ENCODE measurements around the gene ZCWPW1. TPM values are rescaled to one million over a fixed set of nuclear protein-coding genes. Genes with fewer than 3 reads are reported as not detected.

Gene ZCWPW1
- total RNA-seq, 2 donors from 2014 or later = 1.1 to 1.3 TPM

DNA sequence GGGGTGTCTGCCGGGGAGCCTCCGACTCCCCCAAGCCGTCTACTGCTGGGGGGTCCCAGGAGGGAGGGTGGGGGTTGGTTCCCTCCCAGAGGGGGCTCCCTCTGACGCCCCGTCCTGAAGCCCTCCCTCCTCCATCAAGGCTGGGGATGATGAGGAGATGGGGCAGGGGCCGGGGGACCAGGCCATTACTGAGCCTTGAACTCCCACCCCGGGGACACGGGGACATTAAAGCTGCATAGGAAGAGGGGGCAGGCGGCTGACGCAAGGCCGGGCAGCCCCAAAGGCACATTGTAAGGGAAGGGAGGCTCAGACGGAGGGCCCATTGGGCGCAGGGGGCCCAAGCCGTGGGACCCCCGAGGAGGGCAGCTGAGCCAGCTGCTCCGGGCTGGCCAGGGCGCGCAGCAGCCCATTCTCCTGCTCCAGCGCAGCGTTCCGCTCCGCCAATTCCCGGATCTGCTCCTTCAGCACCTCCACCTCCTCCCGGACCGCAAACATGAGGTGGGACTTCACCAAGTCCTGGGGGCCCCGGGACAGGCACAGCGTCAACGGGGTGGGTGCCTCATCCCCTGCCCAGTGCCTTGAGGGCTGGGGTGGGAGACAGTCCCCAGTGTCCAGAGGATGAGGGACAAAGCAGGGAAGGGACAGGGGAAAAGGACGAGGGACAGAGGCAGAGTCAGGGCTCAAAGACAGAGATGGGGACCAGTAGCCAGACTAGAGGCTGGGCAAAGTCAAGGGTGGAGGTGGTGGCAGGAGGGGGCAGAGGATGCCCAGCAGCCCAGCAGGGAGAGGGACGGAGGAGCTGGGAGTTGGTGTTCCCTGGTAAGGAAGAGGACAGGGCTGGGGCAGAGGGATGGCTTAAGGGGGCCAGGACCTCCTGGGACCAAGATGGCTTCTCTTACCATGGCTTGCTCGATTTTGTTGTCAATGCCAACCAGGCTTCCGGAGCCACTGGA, 38.4 kb upstream of the ZCWPW1 start:
- Histone ChIP-seq H3K4me1 (peaks cover 4% of the 10 kb centered on the region), H3K9ac (ENCODE audit: low read depth in 2 of 2, low read length in 2 of 2) (no peak overlapping the region), H3K4me3 (no peak overlapping the region), H3K9me3 (no peaks in the 10 kb centered on the region), H3K27ac (no peak overlapping the region), H3K27me3 (no peaks in the 10 kb centered on the region), H3K36me3 (peaks cover 6% of the 10 kb centered on the region)
- TF ChIP-seq, protein P1, sequence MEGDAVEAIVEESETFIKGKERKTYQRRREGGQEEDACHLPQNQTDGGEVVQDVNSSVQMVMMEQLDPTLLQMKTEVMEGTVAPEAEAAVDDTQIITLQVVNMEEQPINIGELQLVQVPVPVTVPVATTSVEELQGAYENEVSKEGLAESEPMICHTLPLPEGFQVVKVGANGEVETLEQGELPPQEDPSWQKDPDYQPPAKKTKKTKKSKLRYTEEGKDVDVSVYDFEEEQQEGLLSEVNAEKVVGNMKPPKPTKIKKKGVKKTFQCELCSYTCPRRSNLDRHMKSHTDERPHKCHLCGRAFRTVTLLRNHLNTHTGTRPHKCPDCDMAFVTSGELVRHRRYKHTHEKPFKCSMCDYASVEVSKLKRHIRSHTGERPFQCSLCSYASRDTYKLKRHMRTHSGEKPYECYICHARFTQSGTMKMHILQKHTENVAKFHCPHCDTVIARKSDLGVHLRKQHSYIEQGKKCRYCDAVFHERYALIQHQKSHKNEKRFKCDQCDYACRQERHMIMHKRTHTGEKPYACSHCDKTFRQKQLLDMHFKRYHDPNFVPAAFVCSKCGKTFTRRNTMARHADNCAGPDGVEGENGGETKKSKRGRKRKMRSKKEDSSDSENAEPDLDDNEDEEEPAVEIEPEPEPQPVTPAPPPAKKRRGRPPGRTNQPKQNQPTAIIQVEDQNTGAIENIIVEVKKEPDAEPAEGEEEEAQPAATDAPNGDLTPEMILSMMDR (IDR thresholded peaks at IDR 0.05) = no peak
- intact Hi-C loops (cut with DNase I) = loop anchor here (5.0 kb wide), 1 partner anchor 225 kb away; the partner anchor contains the start of gene GIGYF1
- no peak for DNase-seq

DNA sequence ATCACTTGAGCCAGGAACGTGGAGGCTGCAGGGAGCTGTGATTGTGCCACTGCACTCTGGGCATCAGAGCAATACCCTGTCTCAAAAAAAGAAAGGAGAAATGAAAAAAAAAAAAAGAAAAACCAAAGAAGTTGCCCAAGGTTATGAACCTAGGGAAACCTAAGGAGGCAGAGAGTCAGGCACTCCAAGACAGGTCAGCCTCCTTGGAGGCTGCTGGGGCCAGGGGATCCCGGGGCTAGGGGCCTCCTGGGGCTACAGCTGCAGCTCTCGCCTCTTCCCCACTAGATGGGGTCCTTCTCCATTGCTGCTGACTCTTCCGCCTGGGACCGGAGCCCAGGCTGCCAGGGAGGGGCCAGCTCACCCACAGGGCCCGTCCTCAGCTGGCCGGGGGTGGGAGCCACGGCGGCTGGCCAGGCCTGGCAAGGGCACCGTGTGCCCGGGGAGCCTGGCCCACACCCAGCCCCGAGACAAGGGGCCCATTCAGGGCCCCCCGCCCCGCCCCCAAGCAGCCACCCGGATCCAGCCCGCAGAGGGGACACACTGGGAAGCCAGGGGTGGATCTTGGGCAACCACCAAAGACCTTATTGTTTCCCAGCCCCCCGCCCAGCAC, 37.3 kb upstream of the ZCWPW1 start:
- H3K9ac ChIP-seq (ENCODE audit: low read depth in 2 of 2, low read length in 2 of 2) = no peak overlapping the region
- H3K4me3 ChIP-seq = no peak overlapping the region
- TF ChIP-seq, protein P1 (IDR thresholded peaks at IDR 0.05) = peak; percentile 42
- H3K27ac ChIP-seq = no peak overlapping the region
- DNase-seq = peak; percentile 56
- H3K9me3 ChIP-seq = no peaks in the 10 kb centered on the region
- H3K36me3 ChIP-seq = peaks cover 6% of the 10 kb centered on the region
- H3K4me1 ChIP-seq = peaks cover 4% of the 10 kb centered on the region
- intact Hi-C loops (cut with DNase I) = loop anchor here (5.0 kb wide), 1 partner anchor 226 kb away; the partner anchor contains the start of gene GIGYF1
- no peaks in the 10 kb centered on the region for H3K27me3 ChIP-seq

DNA sequence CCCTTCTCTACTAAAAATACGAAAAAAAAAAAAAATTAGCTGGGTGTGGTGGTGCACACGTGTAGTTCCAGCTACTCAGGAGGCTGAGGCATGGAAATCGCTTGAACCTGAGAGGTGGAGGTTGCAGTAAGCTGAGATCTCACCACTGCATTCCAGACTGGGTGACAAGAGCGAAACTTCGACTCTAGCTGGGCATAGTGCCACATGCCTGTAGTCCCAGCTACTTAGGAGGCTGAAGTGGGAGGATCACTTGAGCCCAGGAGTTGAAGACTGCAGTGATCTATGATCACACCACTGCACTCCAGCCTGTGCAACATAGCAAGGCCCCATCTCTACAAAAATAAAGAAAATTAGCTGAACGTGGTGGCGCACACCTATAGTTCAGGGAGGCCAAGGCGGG, 36.8 kb upstream of the ZCWPW1 start:
- Histone ChIP-seq H3K9ac (ENCODE audit: low read depth in 2 of 2, low read length in 2 of 2) (no peak overlapping the region), H3K27me3 (no peaks in the 10 kb centered on the region), H3K9me3 (no peaks in the 10 kb centered on the region), H3K36me3 (peaks cover 6% of the 10 kb centered on the region), H3K27ac (no peak overlapping the region), H3K4me1 (peaks cover 4% of the 10 kb centered on the region), H3K4me3 (no peak overlapping the region)
- no peak for DNase-seq
- intact Hi-C loops (cut with DNase I) = loop anchor here (5.0 kb wide), 1 partner anchor 227 kb away; the partner anchor contains the start of gene GIGYF1
- TF ChIP-seq, protein P1 (IDR thresholded peaks at IDR 0.05) = no peak

DNA sequence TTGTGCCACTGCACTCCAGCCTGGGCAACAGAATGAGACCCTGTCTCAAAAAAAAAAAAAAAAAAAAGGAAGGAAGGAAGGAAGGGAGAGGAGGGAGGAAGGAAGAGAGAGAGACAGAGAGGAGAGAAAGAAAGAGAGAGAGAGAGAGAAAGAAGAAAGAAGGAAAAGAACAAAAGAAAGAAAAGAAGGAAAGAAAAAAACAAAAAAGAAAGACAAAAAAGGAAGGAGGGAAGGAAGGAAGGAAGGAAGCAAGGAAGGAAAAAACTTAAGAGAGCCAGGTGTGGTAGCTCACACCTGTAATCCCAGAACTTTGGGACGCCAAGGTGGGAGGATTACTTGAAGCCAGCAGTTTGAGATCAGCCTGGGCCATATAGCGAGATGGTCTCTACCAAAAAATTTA, 36.3 kb upstream of the ZCWPW1 start:
- Histone ChIP-seq H3K9ac (ENCODE audit: low read depth in 2 of 2, low read length in 2 of 2) (no peak overlapping the region), H3K4me3 (no peak overlapping the region), H3K9me3 (no peaks in the 10 kb centered on the region), H3K4me1 (peaks cover 4% of the 10 kb centered on the region), H3K36me3 (peaks cover 6% of the 10 kb centered on the region), H3K27ac (no peak overlapping the region), H3K27me3 (no peaks in the 10 kb centered on the region)
- TF ChIP-seq, protein P1 (IDR thresholded peaks at IDR 0.05) = no peak
- no peak for DNase-seq
- intact Hi-C loops (cut with DNase I) = loop anchor here (5.0 kb wide), 1 partner anchor 228 kb away; the partner anchor contains the start of gene GIGYF1

DNA sequence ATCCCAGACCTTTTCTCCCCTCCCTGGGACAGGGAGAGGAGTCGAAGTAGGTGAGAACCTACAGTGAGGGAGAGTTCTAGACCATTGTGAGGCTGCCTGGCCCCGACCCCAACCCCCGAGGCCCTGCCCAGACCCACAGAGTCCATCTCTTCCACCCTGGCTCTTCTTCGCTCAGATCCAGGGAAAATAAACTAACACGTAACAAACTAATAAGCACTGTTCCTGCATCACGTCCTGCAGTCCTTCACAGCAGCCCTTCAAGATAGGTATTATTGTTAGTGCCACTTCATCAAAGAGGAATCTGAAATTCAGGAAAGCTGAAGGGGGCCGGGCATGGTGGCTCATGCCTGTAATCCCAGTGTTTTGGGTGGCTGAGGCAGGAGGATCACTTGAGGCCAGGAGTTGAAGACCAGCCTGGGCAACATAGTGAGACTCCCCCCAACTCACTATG, 35.7 kb upstream of the ZCWPW1 start, which contains the start of gene SPACDR:
SPACDR (minus strand) TSS at position 51 of the 451 bp plus-strand sequence. CDS start 235 bp downstream, outside the sequence.
- H3K4me3 ChIP-seq = no peak within 1 kb of the TSS
- no peak for DNase-seq
- H3K4me1 ChIP-seq = no peaks in the 10 kb centered on the region
- H3K9ac ChIP-seq (ENCODE audit: low read depth in 2 of 2, low read length in 2 of 2) = no peak within 1 kb of the TSS
- no peaks in the 10 kb centered on the region for H3K27me3 ChIP-seq
- peaks cover 6% of the 10 kb centered on the region for H3K36me3 ChIP-seq
- TF ChIP-seq, protein P1 (IDR thresholded peaks at IDR 0.05) = no peak
- no peaks in the 10 kb centered on the region for H3K9me3 ChIP-seq
- intact Hi-C loops (cut with DNase I) = no loop called here
- no peak within 1 kb of the TSS for H3K27ac ChIP-seq
